ENCODE results near the gene KCTD5. TPM values are rescaled to one million over a fixed set of nuclear protein-coding genes. Genes with fewer than 3 reads are reported as not detected.

The KCTD5 gene
- total and polyA plus RNA-seq, 2 experiments from 2014 or later = 31.5 to 32.2 TPM

DNA sequence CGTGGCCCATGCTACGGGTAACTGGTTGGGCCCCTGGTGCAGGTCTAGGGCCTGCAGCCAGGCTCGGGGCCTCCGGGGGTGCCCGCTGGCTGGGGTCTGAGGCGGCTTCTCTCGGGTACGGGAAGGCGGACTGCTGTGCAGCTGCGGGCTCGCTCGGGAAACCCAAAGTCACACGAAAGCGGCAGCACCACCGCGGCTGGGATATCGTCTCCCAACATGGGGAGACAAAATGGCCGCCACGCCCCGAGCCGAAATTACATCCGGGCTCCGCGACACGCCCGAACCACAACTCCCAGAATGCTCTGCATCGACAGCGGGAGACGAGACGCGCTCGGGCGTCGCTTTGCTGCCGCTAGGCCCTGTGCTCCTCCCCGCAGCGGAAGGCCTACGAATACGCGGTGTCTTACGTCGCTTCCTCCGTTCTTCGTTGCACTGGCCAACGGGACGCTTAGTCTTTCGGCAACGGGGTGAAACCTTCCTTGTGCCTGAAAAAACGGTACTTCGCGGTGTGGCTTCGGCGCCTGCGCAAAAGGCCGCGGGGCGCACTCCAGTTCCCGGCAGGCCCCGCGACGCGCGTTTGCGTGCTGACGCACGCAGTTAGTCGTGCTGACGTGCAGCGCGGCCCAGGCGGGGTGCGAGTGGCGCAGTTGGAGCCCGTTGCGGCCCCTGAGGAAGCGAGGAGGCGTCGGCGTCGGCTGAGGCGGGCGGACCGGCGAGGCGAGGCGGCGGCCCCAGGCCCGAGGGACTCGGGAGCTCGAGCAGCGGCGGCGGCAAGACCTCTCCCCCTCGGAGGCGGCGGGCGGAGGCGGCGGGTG is 69.9 kb downstream of the KCTD5 start, which contains the start of gene SRRM2:
TSS of gene SRRM2 (plus strand) at position 604 of the 815 bp plus-strand sequence. CDS start 3,727 bp downstream, outside the sequence.
- no peaks in the 10 kb centered on the region for H3K9me3 ChIP-seq (ENCODE audit: low read depth)
- TF ChIP-seq CTCF (IDR thresholded peaks at IDR 0.05; ENCODE audit: poor library complexity) (no peak), EZH2phosphoT487 (IDR thresholded peaks at IDR 0.05; ENCODE audit: low read depth, severe bottlenecking, unreplicated experiment) (no peak), EZH2 (IDR thresholded peaks at IDR 0.05; ENCODE audit: borderline replicate concordance) (no peak)
- H3K36me3 ChIP-seq (replicated peaks; ENCODE audit: insufficient read depth, low read depth) = no peaks in the 10 kb centered on the region
- DNase-seq (ENCODE audit: low spot score) = peak; percentile 98
- peak within 1 kb of the TSS; percentile 98 for H3K27ac ChIP-seq
- H3K4me1 ChIP-seq (ENCODE audit: insufficient read depth) = peaks cover 29% of the 10 kb centered on the region
- H3K4me2 ChIP-seq = peak within 1 kb of the TSS; percentile 95
- H3K79me2 ChIP-seq = peaks cover 59% of the 10 kb centered on the region
- H4K20me1 ChIP-seq (ENCODE audit: insufficient read depth, poor library complexity, severe bottlenecking) = peaks cover 44% of the 10 kb centered on the region
- H3K27me3 ChIP-seq = no peaks in the 10 kb centered on the region
- no peaks in the 10 kb centered on the region for H3K9me2 ChIP-seq (replicated peaks; ENCODE audit: insufficient read depth)
- WGBS (ENCODE audit: low lambda C conversion rate, missing lambda C conversion rate) = 1% methylated on average over 89 of the region's 99 CpGs
- H2AFZ ChIP-seq = peak within 1 kb of the TSS; percentile 67
- H3K4me3 ChIP-seq = peak within 1 kb of the TSS; percentile 52

DNA sequence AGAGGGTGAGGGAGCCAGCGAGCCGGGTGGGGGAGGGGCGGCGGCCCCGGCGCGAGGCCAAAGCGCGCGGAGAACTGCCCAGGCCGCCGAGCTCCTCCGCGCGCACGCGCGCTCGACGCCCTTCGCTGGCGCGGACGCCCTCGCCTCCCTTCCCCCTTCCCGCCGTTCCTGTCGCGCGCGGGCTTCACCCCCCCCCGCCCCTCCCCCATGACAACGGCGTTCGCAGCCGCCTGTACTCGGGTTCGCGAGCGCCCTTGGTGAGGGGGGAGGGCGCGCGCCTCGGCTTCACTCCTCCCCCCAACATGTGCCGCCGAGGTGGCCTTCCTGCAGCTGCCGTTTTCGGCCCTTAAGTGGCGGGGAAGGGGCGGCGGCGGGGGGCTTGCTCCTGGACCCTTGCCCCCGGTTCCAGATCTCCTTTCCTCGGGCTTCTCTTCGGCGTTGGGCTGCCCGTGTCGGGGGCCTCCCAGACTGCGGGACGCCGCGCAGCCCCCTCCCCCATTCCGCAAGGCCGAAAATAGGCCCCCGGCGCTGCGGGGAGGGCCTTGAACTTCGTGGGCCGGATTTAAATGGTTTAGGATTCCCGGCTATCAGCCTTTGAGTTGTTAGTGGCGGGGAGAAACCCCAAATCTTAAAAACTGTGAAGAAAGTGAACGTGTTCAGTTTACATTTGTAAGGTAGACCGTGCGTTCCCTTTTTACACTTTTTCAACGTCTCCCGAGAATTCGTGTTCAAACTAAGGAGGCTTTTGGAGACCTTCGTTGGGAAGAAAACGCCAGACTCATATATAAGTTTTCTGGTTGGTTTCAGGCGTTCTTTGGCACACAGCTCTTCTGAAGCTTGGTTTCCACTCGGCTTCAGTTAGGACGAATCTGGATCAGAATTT is 70.8 kb downstream of the KCTD5 start:
- peaks cover 29% of the 10 kb centered on the region for H3K4me1 ChIP-seq (ENCODE audit: insufficient read depth)
- no peak overlapping the region for H2AFZ ChIP-seq
- WGBS (ENCODE audit: low lambda C conversion rate, missing lambda C conversion rate) = 2% methylated on average over 24 of the region's 82 CpGs

GRCh38 chr16:2753733-2754020 is 71.4 kb downstream of the KCTD5 start:
- peak overlapping the region; percentile 98 for H3K27ac ChIP-seq
- peaks cover under 1% of the 10 kb centered on the region for H3K36me3 ChIP-seq (replicated peaks; ENCODE audit: insufficient read depth, low read depth)
- H3K4me2 ChIP-seq = peak overlapping the region; percentile 95
- DNase-seq (ENCODE audit: low spot score) = no peak
- no peaks in the 10 kb centered on the region for H3K9me2 ChIP-seq (replicated peaks; ENCODE audit: insufficient read depth)
- peaks cover 58% of the 10 kb centered on the region for H4K20me1 ChIP-seq (ENCODE audit: insufficient read depth, poor library complexity, severe bottlenecking)
- H3K4me3 ChIP-seq = peak overlapping the region; percentile 52
- H3K79me2 ChIP-seq = peaks cover 73% of the 10 kb centered on the region
- whole genome bisulfite sequencing (ENCODE audit: low lambda C conversion rate, missing lambda C conversion rate) = 2% methylated on average over 7 of the region's 7 CpGs
- no peak for TF ChIP-seq CTCF (IDR thresholded peaks at IDR 0.05; ENCODE audit: poor library complexity)
- TF ChIP-seq EZH2phosphoT487 (IDR thresholded peaks at IDR 0.05; ENCODE audit: low read depth, severe bottlenecking, unreplicated experiment) = no peak
- TF ChIP-seq EZH2 (IDR thresholded peaks at IDR 0.05; ENCODE audit: borderline replicate concordance) = no peak
- no peaks in the 10 kb centered on the region for H3K9me3 ChIP-seq (ENCODE audit: low read depth)
- peaks cover 29% of the 10 kb centered on the region for H3K4me1 ChIP-seq (ENCODE audit: insufficient read depth)
- no peak overlapping the region for H2AFZ ChIP-seq
- H3K27me3 ChIP-seq = no peaks in the 10 kb centered on the region

More for the DNA sequence above, 70.8 kb downstream of the KCTD5 start:
- H3K36me3 ChIP-seq (replicated peaks; ENCODE audit: insufficient read depth, low read depth) = no peaks in the 10 kb centered on the region
- no peaks in the 10 kb centered on the region for H3K9me3 ChIP-seq (ENCODE audit: low read depth)
- DNase-seq (ENCODE audit: low spot score) = peak; percentile 94
- H3K9me2 ChIP-seq (replicated peaks; ENCODE audit: insufficient read depth) = no peaks in the 10 kb centered on the region
- peak overlapping the region; percentile 52 for H3K4me3 ChIP-seq
- peaks cover 68% of the 10 kb centered on the region for H3K79me2 ChIP-seq
- H3K27ac ChIP-seq = peak overlapping the region; percentile 98
- H3K4me2 ChIP-seq = peak overlapping the region; percentile 95
- peaks cover 52% of the 10 kb centered on the region for H4K20me1 ChIP-seq (ENCODE audit: insufficient read depth, poor library complexity, severe bottlenecking)
- TF ChIP-seq EZH2phosphoT487 (IDR thresholded peaks at IDR 0.05; ENCODE audit: low read depth, severe bottlenecking, unreplicated experiment) (no peak), EZH2 (IDR thresholded peaks at IDR 0.05; ENCODE audit: borderline replicate concordance) (no peak), CTCF (IDR thresholded peaks at IDR 0.05; ENCODE audit: poor library complexity) (no peak)
- H3K27me3 ChIP-seq = no peaks in the 10 kb centered on the region

All from hepatocyte (in vitro differentiated cells).